Fibroblast of upper back skin (primary cell): ENCODE data around the gene ZC3H15.
"Not testable (repeated sequence)": the region's sequence is repeated elsewhere in the genome, so short reads cannot be mapped to it uniquely, and the experiment has no call there.

Source experiments
- DNase-seq: peaks from one replicate; pipeline ENCODE4 v3.0.0-alpha.2; 2013

Gene ZC3H15

DNA sequence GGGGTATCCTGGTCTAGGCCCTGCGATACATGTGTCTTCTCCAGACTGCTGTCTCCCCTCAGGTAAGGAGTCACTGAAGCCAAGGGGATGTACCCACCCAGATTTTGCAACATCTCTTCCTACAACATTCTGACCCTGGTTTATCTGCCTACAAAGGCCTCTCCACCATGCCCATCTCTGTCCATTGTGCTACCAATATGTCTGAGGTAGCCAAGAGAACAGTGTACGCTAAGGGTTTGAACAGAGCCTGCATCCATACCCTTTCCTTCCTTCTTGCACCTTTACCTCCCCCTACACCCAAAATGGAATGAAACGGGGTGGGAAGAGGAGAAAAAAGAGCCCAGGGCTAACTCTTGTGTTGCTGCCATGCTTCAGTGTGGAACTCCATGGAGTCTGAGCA lies 11.9 kb downstream of the ZC3H15 start:
- DNase-seq: no peak

DNA sequence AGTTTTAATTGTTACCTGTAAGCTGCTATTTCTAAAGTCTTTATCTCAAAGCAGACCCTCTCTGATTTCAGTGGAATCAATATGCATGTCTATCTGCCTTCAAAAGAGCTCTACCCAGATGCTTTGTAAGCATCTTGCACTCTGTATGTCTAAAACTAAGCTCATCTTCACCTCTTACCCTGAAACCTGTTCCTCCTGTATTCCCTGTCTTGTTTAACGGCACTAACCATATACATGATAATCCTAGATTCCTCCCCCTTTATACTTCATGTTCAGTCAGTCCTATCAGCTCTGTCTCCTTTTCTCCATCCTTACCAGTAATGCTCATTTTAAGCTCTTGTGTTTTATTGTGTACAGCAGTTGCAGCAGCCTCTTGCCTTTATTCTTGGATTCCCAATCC lies 12.8 kb downstream of the ZC3H15 start:
- DNase-seq: no peak

DNA sequence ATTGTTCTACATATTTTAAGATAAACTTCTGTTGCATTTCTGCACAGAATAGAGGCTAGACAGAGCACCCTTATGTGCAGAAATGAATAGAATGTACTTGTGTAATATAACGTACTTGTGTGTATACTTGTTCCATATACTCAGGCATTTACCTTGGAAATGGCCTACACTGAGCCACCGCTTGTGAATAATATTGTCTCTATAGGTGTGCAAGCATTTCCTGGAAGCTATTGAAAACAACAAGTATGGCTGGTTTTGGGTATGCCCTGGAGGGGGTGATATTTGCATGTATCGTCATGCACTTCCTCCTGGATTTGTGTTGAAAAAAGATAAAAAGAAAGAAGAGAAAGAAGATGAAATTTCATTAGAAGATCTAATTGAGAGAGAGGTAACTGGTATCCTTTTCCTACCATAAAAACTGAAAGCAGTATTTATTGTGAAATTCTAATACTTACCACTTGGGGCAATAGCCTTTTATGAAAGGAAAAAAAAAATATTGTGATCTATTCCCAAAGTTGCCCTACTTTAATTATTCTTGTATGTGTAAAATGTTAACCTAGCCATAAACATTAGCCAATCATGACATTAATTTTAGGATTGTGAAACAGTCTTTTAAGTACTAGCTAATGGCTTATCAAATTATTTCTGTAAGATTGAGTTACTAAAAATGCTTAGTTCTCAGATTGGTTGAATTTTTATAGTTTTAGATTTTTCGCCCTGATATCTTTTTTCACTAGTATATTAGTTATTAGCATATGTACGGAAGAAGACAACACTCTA lies 18.0 kb downstream of the ZC3H15 start:
- DNase-seq: peak; percentile 45

DNA sequence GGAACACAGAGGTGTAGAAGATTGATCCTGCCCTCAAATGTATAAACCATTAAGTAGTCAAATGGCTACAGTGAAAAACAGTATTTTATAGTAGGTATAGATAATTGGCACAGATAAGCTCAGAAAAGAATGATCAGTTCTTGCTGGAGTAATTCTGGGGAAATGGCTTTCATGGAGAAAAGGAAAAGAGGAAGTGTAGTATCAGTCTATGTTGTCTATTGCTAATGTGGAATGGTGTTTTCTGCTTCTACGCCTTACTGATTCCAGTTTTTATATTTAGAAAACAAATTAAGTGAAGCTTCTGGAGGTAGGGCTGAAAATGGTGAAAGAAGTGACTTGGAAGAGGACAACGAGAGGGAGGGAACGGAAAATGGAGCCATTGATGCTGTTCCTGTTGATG lies 22.2 kb downstream of the ZC3H15 start:
- no peak for DNase-seq

DNA sequence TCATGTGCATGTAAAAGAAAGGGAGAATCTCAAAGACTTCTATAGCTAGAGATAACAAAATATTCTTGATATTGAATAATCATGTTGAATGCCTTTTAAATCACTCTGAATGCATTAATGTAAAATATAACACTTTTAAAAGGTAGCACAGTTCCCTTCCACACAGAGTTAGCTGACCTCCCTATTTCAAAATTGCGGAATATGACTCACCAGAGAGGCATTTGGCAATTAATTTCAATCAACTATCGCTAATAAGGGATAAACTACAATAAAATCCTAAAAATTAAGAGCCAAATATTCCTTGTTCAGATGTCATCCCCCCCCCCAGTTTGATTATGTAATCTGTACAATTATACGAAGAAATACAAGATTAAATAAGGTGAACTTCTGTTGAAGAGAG lies 29.3 kb downstream of the ZC3H15 start:
- DNase-seq: no peak

DNA sequence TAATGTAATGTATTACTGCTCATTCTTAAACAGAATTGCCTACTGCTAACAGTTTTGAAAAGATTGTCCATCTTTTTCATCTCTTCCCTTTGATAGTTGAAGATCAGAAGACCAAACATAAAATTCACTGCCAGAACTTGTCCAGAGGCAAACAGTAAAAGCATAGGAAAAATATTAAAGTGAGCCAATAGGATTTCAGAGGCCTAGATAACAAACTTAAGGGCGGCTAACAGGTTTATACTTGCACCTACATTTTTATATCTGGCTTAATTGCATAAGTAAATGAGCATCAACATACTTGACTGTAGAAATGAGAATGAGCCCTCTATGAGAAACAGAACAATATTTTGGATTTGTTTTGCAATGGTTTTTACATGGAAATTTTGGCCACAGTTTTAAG lies 30.3 kb downstream of the ZC3H15 start:
- no peak for DNase-seq

DNA sequence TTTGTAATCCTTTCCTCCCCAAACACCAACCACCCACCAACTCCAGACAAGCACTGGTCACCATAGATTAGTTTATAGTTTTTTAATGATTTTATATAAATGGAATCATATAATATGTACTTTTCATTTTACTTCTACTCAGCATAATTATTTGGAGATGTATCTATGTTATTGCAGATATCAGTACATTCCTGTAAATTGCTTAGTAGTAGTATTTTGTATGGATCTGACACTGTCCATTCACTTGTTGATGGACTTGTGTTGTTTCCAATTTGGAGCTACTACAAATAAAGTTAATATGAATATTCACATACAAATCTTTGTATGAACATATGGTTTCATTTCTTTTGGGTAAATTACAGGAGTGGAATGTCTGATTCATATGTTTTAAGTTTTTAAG lies 31.0 kb downstream of the ZC3H15 start:
- no peak for DNase-seq

DNA sequence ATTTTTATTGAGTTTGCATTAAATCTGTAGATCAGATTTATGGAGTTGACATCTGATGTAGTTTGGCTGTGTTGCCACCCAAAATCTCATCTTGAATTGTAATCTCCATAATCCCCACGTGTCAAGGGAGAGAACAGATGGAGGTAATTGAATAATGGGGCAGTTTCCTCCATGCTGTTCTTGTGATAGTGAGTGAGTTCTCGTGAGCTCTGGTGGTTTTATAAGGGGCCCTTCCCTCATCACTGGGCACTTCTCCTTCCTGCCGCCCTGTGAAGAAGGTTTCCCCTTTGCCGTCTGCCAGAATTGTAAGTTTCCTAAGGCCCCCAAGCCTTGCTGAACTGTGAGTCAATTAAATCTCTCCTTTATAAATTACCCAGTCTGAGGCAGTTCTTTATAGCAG lies 32.2 kb downstream of the ZC3H15 start:
- no peak for DNase-seq

DNA sequence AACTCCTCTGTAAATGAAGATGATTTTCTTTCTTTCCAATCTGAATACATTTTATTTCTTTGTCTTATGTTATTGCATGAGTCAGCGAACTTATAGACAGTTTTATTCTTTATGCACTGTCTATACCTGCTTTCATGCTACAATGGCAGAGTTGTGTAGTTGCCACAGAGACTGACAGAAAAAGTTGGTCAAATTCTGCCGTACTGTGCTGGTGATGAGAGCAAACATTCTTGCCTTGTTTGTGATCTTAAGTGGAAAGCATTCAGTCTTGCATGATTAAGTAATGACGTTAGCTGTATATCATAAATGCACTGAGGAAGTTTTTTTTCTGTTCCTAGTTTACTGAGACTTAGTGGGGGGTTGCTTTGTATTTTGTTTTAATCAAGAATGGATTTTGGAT lies 32.9 kb downstream of the ZC3H15 start:
- peak; percentile 47 for DNase-seq

DNA sequence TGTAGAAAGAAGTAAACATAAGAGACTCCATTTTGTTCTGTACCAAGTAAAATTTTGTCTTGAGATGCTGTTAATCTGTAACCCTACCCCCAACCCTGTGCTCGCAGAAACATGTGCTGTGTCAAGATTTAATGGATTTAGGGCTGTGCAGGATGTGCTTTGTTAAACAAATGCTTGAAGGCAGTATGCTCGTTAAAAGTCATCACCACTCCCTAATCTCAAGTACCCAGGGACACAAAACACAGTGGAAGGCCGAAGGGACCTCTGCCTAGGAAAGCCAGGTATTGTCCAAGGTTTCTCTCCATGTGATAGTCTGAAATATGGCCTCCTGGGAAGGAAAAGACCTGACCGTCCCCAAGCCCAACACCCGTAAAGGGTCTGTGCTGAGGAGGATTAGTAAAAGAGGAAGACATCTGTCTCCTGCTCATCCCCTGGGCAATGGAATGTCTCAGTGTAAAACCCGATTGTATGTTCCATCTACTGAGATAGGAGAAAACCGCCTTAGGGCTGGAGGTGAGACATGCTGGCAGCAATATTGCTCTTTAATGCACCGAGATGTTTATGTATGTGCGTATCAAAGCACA lies 35.6 kb downstream of the ZC3H15 start:
- not testable (repeated sequence) for DNase-seq

DNA sequence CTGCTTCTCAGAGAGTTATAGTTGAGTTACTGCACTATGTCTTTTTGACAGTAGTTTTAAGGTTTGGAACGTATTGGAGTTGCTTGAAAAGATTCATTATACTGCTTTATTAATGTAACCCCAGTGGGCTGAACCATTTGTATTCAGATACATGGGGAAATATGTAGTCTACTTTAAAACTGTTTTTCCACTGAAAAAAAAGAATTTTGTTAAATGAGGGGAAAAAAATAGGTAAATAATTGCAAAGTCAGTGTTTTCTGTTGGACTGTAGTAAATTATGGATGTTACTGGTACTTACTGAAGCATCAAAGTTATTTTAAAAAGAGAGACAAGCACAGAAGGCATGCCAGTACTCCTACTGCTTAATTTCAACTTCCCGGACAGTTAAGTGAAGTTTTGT lies 36.4 kb downstream of the ZC3H15 start:
- peak; percentile 7 for DNase-seq

DNA sequence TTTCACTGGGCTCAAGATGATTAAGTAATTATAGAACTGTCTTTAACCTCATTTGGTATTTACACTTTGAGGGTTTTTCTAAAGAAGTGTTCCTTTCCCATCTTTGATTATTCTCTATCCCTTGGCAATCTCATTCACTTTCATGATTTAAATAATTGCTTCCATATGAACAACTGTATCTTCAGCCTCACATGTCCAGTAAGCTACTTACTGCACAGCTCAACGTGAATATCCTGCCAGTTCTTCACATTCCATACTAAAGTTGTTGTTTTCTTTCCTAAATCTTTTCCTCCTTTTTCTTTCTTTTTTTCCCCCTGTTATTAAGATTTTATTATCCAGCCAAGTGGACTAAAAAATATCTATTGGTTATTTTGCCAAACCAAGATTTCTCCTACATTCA lies 37.7 kb downstream of the ZC3H15 start:
- DNase-seq: peak; percentile 66

DNA sequence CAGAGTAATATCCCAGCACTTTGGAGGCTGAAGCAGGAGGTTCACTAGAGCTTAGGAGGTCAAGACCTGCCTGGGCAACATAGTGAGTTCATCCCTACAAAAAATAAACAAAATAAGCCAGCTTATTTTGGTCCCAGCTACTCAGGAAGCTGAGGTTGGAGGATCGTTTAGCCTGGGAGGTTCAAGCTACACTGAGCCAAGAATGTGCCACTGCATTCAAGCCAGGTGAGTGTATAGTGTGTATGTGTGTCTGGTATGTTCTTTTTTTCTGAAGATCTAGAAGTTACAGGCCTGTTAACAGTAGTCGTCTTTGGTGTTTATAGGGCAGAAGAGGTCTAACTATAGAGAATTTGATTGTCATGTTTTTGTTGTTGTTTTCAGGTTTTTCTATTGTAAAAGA lies 40.2 kb downstream of the ZC3H15 start:
- DNase-seq: peak; percentile 16

DNA sequence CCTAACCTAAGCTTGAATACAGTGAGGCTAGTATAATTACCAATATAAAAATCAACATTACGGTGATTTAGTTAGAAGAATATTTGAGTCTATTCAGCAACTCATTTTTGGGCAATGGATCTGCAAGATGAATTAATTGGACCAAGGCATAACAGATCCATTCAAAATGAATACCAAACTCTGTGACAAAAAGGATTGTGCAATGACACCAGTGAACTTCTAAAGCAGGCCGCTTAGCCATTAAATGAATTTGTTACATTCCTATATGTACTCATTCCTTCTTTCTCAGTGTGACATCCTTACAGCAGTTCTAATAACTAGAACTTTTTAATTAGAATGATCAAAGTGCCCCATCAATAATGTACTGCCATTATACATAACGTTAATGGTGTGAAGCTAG lies 44.3 kb downstream of the ZC3H15 start:
- no peak for DNase-seq

DNA sequence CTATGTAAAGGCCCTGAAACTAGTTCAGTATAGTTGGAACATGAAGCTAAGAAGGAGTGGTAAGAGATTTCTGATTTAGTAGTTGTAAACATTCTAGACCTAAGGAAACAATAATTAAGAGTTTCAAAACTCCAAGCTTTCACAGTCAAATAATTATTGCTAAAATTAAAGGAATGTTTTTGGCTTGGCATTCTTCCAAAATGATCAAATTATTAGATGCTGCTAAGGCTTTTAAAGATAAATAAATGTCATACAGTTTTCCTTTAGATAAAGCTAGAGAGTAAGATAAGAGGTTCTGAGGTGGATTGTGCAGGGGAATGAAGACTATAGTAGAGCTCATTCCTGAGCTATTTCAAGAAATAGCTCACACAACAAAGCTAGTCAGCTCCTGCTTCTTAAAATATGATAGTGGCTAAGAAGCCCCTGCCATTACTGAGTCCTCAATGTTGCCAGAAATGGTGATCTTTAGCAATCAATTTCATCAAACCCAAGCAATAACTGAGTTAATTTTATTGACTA lies 45.3 kb downstream of the ZC3H15 start:
- DNase-seq: peak; percentile 13

DNA sequence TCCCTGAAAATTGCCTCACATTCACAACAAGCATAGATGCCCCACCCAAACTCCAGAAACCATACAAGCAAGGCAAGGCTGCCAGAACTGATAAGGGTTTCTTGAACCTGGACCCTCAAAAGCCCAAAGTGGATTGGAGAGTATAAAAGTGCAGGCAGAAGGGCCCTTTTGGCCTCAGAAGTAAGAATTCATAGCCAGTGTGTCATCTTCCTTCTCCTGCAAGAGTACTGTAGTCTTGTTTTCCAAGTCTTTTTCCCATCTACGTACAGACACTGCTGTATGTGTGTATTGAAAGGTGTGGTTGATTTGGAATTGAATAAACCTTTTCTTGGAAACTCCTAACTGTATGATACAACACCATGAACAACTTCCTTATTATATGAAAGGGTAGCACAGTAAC lies 46.8 kb downstream of the ZC3H15 start:
- peak; percentile 64 for DNase-seq

DNA sequence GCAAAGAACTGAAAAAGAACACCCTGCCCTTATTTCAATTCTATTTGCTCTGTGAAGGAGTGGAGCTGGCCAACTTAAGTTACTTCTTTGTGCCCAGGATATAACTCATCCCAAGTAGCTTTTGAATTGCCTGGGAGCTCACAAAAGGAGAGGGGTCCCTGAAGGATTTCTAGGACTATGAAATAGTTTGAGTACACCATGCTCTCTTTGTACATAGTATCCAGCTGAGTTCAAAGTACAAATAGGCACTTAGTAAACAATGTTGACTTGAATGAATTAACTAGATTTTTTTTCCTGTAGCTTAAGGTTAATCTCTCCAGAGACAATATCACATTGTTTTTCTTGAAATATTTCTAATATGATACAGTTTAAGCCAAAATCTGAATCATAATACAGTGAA lies 47.7 kb downstream of the ZC3H15 start:
- peak; percentile 10 for DNase-seq

DNA sequence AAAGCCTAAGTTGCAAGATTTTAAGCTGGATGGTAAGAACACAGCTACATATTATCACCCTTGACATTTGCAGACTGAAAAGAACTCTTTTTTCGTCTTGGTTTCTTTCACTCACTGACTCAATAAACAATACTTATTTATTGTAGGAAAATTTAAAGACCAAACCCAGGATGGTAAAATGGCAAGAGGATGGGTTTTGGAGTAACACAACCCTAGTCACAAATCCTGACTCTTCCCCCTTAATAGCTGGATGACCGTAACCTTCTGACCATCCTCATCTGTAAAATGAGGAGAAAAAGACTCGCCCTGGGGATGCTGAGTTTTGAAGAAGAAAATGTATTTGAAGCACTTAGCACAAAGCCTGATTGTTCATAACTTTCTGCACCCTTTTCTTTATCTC lies 48.3 kb downstream of the ZC3H15 start:
- DNase-seq: no peak

DNA sequence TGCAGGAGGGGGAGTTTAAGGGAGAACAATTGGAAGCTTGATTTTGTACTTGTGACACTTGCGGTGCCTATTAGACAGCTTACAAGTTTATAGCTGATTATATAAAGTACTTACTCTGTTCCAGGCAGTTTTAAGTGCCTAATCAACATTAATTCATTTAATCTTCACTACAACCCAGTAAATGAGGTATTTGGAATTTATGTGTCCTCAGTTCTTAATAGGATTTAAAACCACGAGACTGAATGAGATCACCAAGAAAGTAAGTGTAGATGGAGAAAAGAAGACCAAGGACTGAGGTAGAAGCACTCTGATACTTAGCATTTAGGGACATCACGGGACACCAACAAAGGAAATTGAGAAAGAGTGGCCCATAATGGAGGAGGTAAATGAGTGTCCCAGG lies 49.8 kb downstream of the ZC3H15 start:
- DNase-seq: no peak

DNA sequence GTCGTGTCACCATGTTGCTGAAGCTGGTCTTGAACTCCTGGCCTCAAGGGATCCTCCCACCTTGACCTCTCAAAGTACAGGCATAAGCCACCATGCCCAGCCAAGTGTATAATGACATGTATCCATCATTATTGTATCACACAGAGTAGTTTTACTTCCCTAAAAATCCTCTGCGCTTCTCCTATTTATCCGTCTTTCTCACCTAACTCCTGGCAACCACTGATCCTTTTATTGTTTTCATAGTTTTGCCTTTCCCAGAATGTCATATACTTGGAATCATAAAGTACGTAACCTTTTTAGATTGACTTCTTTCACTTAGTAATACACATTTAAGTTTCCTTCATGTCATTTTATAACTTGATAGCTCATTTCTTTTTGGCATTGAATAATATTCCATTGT lies 51.0 kb downstream of the ZC3H15 start:
- no peak for DNase-seq

DNA sequence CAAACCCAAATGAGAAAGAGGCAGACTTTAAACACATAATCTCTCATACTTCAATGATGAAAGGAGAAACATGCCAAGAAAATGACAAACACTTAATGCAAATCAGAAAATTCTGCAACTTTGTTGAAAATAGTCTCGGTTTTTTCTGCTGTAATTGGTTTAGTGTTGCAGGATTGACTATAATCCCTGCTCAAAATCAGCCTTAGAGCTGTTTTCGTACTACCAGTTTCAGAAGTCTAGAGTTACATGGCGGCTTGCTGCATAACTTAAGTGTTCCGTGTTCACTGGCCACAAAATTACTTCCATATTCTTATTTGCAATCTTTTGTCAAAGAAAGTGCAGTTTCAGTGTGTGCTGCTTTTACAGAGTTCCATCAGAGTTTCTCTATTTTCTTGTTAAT lies 54.9 kb downstream of the ZC3H15 start:
- DNase-seq: peak; percentile 80

DNA sequence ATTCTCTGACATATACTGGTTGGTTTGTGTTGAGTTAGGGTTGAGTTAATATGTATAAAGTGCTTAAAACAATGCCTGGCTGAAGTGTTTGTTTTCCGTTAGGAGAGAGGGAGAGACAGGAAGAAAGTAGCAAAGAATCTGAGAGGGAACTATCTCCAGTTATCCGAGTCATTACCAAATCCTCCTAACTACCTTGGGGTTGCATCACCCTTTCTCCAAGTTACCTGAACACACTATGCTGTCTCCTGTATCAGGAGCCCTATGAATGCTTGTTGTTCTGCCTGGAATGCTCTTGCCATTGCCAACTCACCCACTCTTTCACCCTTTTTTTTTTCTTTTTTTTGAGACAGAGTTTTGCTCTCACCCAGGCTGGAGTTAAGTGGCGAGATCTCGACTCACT lies 55.9 kb downstream of the ZC3H15 start:
- no peak for DNase-seq

DNA sequence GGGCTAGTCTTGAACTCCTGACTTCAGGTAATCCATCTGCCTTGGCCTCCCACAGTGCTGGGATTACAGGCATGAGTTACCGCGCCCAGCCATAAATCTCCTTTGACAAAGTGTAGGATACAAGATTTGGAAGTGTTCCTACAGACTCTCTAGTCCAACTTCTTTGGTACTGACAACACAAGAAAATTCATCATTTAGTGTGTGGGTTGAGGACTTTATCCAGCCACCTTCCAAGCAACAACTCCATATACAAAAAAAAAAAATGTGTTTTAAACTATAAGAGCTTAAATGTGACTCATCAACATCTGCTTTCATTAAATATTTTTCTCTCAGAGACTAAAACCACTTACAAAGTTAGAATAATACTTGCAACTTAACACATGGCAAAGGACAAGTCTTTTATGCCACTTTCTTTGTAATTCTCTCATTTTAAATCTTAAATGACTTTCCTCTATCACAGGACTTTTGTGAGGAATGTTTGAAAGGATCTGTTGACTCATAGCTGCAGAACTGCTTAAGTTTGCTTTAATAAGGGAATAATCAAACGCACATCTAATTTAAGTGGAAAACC lies 57.6 kb downstream of the ZC3H15 start:
- peak; percentile 96 for DNase-seq

DNA sequence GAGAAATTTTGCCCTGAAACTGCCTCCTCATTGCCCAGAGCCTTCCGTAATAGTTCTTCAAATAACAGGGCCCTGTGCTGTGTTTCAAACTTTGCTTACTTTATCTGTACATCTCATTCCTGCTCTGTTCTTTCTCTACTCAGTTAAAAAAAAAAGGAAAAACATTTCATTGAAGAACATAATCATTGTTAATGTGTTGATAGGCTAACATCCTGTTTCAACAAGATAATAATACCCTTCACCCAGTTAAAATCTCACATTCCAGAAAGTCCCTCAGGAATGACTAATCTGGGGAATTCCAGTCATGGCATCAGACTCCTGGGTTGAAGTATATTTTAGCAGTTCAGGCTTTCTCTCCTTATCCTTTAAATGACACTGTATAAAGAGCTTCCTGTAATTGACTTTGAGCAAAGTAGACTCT lies 58.2 kb downstream of the ZC3H15 start:
- DNase-seq: peak; percentile 92
